ELF-1 (cell line): ENCODE data around the gene TCF15.
"Not testable (repeated sequence)": the region's sequence is repeated elsewhere in the genome, so short reads cannot be mapped to it uniquely, and the experiment has no call there.

ENCODE experiments used
- DNase-seq: peaks from one replicate; pipeline ENCODE4 v3.0.0-alpha.2; 2016; ENCODE audit warnings: low read depth, low spot score

TCF15 gene

GRCh38 chr20:642398-643174 lies 32.5 kb upstream of the TCF15 start:
- DNase-seq, result no peak

DNA sequence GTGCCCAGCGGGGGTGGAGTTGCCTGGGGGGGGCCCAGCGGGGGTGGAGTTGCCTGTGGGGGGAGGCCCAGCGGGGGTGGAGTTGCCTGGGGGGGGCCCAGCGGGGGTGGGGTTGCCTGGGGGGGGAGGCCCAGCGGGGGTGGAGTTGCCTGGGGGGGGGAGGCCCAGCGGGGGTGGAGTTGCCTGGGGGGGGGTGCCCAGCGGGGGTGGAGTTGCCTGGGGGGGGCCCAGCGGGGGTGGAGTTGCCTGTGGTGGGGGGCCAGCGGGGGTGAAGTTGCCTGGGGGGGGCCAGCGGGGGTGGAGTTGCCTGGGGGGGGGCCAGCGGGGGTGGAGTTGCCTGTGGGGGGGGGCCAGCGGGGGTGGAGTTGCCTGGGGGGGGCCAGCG lies 31.9 kb upstream of the TCF15 start:
- not testable (repeated sequence) for DNase-seq

GRCh38 chr20:641516-641875 lies 31.4 kb upstream of the TCF15 start:
- no peak for DNase-seq

DNA sequence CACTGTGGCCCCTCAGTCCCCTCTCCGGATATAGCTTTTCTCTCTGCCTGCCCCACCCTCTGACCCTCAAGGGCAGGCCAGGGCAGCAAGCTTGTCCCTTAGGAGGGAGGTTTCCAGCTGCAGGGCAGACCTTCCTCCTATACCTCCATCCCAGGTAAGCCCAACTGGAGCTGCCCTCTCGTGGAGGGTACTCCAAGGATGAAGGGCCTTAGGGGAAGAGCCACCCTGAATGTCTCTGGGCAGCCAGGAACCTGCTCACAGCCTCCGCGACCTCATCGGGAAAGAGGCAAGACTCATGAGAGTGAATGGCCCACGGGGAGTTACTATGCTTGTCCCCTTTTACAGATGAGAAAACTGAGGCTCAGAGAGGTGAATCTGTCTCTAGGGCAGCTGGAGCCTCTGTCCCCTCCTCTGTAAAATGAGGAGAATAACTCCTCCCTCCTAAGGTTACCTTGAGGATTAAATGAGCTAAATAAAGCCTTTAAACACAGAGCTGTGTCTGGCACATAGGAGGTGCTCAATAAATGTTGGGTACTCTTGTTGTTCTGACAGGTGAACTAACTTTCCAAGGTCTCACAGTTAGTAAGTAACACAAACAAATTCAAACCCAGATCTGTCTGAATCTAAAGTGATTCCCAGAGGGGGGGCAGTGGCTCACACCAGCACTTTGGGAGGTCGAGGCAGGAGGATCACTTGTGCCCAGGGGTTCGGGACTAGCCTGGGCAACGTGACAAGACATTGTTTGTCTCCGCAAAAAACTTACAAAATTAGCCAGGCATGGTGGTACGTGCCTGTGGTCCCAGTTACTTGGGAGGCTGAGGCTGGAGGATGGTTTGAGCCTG lies 30.8 kb upstream of the TCF15 start:
- DNase-seq, result no peak

- no peak for DNase-seq
Measured at GRCh38 chr20:638579-638978, 28.5 kb upstream of the TCF15 start.

GRCh38 chr20:637559-637958 lies 27.4 kb upstream of the TCF15 start:
- DNase-seq, result no peak

GRCh38 chr20:635893-636338 lies 25.8 kb upstream of the TCF15 start:
- DNase-seq, result no peak

- no peak for DNase-seq
Measured at GRCh38 chr20:635028-635892, 25.2 kb upstream of the TCF15 start.

GRCh38 chr20:634148-634925 lies 24.2 kb upstream of the TCF15 start:
- DNase-seq, result no peak

DNA sequence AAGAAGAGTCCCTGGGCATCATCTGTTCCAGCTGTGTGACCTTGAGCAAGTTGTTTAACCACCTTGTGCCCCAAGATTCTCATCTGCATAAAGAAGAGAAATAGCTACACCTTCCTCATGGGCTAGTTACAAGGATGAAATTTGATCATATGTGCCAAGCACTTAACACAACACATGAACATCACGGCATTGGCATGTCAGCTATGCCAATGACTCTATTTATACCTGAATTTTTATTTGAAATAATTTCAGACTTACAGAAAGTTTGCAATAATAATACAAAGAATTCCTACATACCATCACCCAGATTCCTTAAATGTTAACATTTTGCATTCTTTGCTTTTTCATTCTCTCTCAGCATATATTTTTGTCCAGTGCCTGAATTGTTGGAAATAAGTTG lies 21.0 kb upstream of the TCF15 start:
- DNase-seq, result no peak

DNA sequence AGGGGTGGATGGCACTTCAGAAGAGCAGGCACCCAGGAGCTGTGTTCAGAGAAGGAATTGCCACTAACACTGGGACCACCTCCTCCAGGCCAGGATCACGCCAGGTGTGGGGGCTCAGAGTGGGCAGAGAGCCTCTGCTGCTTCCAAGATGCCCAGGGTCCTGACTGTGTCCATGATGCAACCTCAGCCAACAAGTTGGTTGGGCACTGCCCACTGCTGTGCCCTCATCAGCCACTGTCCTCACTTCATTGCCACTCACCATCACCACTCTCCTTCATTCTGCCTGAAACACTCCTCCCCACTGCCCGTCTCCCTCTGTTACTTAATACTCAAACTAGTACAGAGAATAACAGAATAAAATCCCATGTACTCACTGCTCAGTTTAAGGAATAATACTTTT lies 16.5 kb upstream of the TCF15 start:
- no peak for DNase-seq

DNA sequence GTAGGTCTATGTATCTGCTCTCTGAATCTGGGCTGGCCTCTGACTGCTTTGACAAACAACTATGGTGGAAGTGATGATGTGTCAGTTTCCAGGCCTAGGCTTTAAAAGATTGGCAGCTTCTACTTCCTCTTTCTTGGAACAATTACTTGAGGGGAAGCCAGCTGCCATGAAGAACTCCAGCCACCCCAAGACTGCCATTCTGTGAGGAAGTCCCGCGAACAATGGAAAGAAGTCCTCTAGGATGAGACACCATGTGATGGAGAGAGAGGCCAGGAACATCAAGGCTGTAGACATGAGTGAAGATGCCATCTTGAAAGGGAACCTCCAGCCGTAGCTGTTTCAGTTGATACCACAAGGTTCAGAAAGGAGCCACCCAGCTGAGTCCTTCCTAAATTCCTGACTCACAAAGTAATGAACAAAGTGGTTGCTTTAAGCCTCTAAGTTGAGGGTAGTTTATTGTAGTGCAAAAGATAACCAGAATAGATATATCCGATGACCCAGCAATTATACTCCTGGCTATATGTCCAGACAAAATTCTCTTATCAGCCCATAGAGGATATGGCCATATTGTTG lies 15.3 kb upstream of the TCF15 start:
- DNase-seq, result no peak

DNA sequence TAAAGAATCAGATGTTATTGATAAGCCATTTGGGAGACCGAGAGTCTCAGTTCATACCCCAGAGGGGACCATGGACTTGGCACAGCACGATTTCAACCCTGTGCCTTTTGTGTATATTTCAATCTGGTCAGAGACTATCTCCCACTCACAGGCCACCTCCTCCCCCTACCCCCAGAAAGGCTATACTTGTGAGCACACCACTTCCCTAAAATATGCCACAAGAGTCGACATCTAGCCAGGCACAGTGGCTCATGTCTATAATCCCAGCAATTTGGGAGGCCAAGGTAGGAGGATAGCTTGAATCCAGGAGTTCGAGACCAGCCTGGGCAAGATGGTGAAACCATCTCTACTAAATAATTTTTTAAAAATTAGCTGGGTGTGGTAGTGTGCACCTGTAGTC lies 13.6 kb upstream of the TCF15 start:
- DNase-seq, result no peak

GRCh38 chr20:623021-623420 lies 12.9 kb upstream of the TCF15 start:
- no peak for DNase-seq

DNA sequence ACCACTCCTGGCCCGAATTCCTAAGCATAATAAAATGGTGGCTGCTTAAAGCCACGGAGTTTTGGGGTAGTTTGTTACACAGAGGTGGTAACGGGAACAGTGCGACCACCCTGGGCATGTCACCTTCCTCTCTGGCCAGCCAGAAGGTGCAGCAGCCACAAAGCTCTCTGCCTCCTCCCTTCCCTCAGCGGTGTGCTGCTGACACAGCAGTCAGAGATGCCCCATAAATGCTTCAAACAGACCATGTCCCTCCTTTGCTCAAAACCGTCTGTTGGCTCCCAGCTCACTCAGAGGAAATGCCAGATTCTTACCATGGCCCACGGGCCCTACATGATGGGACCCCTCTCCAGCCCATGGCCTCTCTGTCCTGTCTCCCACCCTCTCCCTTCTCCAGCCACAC lies 12.1 kb upstream of the TCF15 start:
- no peak for DNase-seq

DNA sequence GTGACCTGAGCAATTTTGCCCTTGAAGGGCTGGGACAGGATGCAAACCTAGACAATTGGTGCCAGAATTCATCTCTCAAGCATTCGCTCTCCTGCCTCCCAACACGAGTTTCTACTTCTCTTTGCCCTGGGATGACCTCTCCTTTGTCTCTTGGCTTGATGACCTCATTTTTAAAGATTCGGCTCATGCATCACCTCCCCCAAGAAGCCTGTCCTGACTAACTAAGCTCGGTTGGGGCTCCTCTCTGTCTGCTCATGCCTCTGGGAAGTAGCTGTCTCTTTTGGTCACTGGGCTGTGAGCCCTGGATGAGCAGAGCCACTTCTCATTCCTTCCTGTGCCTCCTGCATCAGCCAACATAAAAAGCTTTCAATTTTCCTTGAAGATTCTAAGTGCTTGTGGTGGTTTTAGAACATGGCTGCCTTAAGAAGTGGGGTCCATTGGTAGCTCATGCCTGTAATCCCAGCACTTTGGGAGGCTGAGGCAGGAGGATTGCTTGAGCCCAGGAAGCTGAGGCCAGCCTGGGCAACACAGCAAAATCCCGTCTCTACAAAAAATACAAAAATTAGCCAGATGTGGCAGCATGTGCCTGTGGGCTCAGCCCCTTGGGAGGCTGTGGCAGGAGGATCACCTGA lies 11.1 kb upstream of the TCF15 start:
- DNase-seq, result peak; percentile 63

DNA sequence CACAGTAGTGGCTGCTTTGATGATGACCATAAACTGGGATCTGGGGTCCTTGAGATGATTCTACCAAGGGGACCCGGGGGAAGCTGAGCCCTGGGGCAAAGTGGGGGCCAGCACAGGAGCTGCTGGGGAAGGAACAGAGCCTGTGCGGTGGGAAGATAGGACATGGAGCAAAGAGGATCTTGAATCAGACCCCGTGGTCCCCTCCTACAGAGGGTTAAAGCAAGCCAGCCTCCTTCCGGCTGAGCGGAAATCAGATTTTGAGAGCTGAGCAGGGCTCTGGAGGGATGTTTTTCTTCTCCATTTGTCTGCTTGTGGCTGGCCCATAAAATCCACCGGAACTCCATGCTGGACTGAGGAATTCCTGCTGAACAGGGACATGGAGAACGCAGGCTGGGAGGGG lies 10.1 kb upstream of the TCF15 start:
- DNase-seq, result no peak

- peak; percentile 85 for DNase-seq
Measured at GRCh38 chr20:618980-619379, 8.9 kb upstream of the TCF15 start.

GRCh38 chr20:617934-618690 lies 8.0 kb upstream of the TCF15 start:
- peak; percentile 63 for DNase-seq

- DNase-seq, result no peak
Measured at GRCh38 chr20:615514-615913, 5.4 kb upstream of the TCF15 start.
